Activated T-cell treated with anti-CD3 and anti-CD28 coated beads, Interleukin-2, amount 50 U/mL, for 48 hours (primary cell): ENCODE measurements around the gene RANBP9.
A peak's percentile ranks its signal among the peaks of the same experiment; 100 is the strongest.

Experiments used
- DNase-seq, 2 experiments: peaks; one replicate each; pipeline ENCODE4 v3.0.0-alpha.2; 2020

The RANBP9 gene

DNA sequence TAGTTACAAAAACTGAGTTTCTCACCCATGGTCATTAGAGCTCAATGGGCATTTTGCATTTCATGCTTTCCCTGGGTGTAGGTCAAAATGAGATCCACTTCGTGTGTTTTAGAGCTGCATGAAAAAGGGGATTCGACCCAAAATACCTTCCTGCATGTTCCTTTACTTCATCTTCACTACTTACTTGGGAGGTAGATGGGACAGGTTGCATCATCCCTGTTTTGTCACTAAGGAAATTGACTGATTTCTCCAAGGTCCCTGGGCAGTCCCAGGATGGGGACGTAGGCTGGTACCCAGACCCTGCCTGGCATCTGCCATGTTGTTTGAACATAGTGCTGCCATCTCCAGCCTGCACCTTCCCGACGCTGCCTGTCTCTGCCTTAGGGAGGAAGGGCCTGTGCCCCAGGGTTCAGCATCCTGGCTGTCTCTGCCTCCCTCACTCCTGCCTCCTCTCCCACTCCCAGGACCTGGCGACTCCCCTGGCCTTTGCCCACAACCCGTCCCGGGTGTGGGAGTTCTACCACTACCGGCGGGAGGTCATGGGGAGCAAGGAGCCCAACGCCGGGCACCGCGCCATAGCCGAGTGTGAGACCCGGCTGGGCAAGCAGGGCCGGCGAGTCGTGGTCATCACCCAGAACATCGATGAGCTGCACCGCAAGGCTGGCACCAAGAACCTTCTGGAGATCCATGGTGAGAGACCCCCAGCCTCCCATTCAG lies 120.3 kb downstream of the RANBP9 start:
- no peak for DNase-seq

DNA sequence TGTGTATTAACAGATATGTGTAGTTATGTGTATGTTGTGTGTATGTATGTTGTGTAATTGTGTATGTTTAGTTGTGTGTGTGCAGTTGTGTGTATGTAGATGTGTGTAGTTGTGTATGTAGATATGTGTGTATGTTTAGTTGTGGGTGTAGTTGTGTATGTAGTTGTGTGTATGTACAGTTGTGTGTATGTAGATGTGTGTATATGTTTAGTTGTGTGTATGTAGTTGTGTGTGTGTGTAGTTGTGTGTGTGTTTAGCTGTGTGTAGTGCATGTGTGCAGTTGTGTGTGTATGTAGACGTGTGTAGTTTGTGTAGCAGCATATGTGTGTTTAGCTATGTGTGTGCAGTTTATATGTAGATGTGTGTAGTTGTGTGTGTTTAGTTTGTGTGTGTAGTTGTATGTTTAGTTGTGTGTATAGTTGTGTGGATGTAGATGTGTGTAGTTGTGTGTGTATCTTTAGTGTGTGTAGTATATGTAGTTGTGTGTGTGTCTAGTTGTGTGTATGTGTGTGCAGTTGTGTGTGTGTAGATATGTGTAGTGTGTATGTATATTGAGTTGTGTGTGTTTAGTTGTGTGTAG lies 121.0 kb downstream of the RANBP9 start:
- no peak for DNase-seq

DNA sequence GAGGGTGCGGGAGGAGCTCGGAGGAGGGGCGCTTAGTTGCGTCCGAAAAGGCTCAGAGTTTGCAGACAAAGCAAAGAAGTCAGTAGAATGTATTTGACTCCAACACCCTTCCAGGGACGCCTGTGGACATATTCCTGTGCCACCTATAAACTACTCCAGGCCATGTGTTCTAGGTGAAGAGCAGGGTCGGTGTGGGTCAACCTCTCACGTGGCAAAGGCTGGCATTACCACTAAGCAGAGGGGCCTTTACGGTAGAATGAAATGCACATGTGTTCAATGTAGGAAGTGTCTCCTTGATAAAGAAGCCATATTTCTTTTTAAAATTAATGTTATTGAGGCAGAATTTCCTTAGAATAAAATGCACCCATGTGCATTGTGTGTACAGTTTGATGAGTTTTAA lies 121.8 kb downstream of the RANBP9 start:
- no peak for DNase-seq

DNA sequence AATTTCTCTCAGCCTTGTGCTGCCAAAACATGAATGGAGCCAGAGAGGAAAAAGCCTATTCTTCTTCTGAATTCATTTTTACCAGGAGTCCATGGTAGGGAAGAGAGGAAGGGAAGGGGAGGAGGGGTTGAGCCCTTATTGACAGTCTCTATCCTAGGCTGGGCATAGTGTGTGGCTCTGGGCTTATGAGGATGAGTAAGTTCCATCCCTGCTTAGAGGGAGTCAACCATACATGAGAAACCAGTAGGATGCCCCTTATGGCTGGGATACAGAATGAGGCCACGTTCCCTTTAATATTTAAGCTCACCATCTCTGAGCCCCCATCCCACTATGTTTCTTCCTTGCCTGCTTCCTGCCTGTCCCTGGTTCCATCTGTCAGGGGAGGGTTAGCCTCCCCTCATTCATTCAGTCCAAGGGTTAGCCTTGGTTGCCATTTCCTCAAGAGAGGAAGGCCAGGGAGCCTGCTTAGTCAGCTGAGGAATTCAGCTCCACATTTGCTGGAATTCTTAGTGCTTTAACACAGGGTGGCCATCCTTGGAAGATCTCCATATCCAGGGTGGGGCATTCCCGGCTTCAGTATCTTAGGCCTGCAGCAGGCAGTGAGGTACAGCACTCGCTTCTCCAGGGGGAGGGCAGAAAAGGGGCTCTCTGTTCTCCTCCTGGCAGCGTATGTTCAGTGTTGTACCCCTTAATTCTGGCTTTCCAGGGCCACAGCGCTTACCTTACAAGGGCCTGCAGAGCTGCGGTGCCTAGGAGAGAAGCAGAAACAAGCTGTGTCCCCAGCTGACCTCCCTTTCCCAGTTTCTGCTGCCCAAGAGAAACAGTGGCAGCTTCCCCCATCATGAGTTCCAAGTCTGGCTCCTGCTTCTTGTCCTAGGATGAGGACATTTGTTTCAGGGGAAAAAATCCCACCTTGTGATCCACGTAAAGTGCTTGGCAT lies 124.8 kb downstream of the RANBP9 start:
- DNase-seq: no peak

DNA sequence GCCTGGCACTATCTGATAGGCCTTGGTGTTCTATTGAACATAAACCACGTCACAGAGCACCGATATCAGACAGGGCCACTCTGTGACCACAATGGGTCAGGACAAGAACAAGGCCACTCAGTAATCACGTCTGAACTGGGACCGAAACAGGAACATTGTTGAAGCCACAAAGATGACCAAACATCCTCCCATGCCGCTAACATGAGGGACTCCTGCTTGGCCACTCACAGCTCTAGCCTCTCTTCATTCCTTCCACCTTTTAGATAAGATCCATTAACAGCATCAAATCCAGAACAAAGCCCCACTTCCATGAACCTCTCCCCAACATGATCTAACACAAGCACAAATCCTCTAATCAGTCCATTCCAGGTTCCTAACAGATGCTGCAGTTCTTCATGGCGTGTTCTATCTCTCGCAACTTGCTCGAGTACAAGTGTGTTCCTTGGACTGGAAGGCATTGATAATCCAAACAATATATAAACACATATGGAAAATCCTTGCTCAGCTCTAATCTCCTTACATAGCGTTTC lies 129.9 kb downstream of the RANBP9 start:
- no peak for DNase-seq

DNA sequence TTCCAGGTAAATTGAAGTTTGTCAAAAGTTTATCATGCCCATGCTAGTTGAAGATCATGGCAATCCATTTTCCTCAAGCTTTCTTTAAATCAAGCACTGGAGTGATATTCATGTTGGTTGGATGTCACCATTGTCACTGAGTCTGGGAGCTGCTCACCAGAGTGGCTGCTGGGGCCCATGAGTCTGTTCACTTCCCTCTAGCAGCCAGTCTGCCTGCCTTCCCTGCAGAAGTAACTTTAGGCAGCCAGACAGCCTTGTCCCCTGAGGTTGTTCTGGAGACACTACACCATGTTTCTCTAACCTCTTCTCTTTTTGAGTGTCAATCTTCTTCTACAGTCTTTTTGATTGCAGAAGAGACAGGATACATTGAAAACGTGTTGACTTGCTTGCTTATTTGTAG lies 131.7 kb downstream of the RANBP9 start:
- DNase-seq: no peak

DNA sequence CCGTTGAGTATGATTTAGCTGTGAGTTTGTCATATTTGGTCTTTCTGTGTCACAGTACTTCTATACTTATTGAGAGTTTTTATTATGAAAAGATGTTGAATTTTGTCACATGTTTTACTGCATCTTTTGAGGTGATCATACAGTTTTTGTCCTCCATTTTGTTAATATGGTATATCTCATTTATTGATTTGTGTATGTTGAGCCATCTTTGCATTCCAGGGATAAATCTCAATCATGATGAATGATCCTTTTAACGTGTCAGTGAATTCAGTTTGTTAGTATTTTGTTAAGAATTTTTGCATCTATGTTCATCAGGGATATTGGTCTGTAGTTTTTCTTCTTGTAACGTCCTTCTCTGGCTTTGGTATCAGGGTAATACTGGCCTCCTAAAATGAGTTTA lies 133.7 kb downstream of the RANBP9 start:
- no peak for DNase-seq

DNA sequence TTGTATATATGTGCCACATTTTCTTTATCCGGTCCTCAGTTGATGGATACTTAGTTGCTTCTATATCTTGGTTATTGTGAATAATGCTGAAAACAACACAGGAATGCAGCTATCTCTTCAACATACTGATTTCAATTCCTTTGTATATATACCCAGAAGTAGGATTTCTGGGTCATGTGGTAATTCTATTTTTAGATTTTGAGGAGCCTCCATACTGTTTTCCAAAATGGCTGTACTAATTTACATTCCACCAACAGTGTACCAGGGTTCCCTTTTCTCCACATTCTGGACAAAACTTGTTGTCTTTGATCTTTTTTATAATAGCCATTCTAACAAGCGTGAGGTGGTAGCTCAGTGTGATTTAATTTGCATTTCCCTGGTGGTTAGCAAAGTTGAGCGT lies 135.6 kb downstream of the RANBP9 start:
- no peak for DNase-seq

DNA sequence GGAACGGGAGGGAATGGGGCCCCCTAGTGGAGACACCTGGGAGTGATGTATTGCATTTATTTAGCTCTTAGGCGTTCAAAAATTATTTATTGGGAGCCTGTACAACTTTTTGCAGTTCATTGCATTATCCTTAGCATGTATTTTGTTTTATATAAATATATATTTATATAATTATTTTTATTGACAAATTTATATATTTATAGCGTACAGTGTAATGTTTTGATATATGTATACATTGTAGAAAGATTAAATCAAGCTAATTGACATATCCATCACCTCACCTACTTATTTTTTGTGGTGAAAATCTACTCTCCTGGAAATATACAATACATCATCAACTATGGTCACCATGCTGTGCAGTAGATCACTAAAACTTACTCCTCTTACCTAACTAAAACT lies 136.3 kb downstream of the RANBP9 start:
- no peak for DNase-seq

DNA sequence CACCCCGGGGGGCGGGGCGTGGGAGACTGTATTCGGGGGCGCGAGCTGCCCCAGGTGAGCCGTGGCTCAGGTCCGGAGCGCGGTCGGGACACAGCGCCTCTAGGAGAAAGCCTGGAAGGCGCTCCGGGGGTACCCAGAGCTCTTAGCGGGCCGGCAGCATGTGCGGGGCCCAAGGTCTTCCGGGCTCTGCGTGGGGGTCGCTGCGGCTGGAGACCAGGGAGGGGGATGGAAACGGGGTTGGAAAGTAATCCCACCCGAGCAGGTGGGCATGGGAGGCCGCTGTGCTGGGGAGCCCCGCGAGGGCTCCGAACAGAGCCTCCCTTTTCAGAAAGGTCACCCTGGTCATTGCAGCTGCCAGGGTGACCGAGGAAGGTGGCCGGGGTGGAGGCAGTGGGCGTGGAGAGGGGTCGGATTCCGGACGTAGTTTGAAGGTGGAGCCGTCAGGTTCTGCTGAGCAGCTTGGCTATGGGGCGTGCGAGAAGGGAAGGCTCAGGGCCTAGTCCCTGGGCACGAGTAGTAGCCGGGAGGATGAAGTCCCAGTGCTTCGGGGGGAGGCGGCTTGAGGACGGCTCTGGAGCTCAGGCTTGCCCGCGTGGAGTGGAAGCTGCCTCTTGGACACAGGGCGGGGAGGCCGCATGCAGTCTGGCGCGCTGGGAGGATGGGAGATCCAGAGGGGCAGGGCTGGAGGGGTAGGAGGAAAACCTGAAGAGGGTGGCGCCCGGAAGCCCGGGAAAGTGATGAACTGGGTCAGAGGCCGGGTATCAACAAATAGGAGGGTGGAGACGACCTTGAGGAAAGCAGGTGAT lies 136.9 kb downstream of the RANBP9 start, which contains the start of gene SIRT5:
Gene SIRT5, plus strand, starts transcription at position 31 of the 806 bp plus-strand sequence. CDS start 9,510 bp downstream, outside the sequence.
- peak; percentile 87 to 88 for DNase-seq

DNA sequence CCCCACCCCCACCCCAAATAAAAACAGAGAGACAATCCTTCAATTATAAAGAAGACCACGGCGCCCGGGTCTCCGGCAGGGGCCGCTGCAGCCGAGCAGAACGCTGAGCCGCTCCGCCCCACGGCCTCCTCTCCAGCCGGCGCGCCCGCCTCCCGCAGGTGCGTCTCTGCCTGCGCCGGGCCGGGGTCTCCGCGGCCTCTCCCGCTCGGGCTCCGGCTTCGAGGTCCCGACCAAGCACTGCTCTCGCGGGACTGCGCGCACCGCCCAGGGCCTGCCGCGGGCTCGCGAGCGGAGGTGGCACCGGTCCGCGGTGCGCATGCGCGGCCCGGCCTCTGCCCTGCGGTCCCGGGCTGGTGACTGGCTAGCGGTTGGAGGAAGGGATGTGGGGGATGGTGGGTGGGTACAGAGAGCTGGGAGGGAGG lies 137.5 kb downstream of the RANBP9 start:
- DNase-seq: peak; percentile 90 to 93

DNA sequence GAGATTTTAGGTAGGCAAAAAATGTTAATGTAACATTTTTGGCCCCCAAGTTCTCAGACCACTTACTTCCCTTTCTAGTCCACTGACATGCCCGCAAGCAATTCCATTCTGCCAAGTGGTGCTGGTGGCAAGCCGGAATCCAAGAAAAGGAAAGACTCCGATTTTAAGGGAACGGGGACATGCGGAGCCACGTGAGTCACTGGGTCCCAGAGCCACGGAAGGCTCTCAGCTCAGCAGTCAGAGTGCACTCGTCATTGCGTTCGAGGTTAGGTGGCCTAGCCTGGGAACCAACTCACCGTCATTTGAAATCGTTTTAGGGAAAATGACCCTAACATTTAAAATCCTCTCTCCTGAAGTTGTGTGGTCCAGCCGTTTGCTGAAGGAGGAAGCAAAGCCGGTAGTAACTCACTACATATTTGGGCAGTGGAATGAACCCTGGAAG lies 137.9 kb downstream of the RANBP9 start:
- DNase-seq: peak; percentile 29 to 36

DNA sequence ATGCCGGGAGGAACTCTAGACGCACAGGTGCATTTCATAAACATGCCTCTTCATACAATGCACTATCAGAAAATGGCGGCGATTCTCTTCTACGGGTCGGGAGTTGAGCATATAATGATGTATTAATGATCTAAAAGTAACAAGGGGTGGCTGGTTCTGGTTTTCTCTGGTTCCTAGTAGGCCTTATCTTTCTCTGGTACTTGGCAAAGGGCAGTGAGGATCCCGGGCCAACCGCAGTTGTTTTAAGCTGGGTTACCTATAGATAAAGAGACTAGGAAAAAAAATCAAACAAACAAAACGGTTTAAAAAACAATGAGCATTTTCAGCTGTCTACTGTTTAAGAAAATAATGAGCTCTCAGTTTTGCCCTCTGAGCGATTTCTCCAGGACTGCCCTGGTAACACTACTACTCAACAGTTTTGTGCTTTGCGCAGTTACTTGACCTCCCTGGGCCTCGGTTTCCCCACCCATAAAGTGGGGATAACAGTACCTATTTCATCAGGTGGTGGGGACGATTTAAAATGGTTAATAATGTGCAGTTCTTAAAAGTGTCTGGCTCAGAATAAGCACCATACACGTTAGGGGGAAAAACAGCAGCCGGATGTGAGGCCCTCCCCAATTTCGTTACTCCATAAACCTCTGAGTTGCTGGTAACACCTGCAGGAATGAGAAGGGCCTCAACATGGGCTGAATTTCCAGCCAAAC lies 138.5 kb downstream of the RANBP9 start:
- DNase-seq: no peak

DNA sequence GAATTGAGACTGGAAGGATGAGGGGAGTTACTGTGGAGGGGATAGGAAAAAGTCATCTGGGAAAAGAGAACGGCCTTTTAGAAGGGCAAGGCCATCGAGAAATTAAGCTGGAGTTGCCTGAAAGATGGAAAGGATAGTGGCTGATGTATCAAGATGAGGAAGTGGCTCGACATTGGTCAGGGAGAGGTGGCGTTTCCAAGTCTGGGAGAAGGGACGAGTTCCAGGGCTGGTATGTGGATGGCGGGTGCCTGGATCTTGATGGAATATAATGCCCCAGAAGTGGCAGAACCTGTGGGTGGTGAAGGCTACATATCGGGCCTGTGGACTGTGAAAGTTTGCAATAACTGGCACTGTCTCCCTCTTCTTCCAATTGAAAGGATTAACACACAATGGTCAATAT lies 139.4 kb downstream of the RANBP9 start:
- no peak for DNase-seq
